Measurements from ENCODE around the gene EPS15.

DNA sequence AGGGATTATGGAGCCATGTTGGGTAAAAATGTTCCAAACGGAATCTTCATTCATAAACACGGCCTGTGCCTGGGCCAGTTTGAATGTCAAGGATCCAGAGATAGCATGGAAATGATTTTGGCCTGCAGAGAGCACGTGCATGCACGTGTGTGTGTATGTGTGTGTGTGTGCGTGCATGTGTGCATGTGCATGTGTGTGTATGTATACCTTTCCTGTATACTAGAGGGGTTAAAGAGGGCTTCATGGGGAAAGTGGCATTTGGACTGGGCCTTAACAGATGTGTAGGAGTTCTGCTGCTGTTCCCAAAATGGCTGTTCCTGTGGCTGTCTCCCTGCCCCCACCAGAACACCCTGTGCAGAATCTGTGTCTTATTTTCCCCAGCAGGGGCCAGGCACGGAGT is 210.4 kb downstream of the EPS15 start:
- TF ChIP-seq, protein P1, sequence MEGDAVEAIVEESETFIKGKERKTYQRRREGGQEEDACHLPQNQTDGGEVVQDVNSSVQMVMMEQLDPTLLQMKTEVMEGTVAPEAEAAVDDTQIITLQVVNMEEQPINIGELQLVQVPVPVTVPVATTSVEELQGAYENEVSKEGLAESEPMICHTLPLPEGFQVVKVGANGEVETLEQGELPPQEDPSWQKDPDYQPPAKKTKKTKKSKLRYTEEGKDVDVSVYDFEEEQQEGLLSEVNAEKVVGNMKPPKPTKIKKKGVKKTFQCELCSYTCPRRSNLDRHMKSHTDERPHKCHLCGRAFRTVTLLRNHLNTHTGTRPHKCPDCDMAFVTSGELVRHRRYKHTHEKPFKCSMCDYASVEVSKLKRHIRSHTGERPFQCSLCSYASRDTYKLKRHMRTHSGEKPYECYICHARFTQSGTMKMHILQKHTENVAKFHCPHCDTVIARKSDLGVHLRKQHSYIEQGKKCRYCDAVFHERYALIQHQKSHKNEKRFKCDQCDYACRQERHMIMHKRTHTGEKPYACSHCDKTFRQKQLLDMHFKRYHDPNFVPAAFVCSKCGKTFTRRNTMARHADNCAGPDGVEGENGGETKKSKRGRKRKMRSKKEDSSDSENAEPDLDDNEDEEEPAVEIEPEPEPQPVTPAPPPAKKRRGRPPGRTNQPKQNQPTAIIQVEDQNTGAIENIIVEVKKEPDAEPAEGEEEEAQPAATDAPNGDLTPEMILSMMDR (IDR thresholded peaks at IDR 0.05) = no peak
- no peak for TF ChIP-seq SIN3A (IDR thresholded peaks at IDR 0.05; ENCODE audit: borderline replicate concordance, insufficient read depth, low read depth, low read length)

Data from Panc1 (cell line).